GM18858 (cell line): ENCODE results near the gene SLC25A45.

Source experiments
- ATAC-seq: cut with Tn5 transposase; IDR thresholded peaks from one replicate; pipeline ENCODE4 v1.9.1; 2021; ENCODE audit not compliant: unreplicated experiment

Gene SLC25A45

DNA sequence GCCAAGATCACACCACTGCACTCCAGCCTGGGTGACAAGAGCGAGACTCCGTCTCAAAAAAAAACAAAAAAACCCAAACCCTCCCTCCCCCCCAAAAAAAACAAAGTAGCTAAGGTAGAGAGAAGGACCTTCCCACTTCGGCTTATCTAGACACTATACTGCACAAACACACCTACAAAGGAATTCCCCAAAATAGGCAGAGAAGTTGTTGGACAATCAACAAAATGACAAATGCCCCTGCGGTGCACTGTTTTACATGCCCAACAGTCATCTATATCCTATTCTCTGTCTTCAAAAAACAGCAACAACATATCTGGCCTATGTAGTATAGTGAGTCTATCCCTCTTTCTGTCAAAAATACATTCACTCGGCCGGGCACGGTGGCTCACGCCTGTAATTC, 55.4 kb downstream of the SLC25A45 start:
- no peak for ATAC-seq

DNA sequence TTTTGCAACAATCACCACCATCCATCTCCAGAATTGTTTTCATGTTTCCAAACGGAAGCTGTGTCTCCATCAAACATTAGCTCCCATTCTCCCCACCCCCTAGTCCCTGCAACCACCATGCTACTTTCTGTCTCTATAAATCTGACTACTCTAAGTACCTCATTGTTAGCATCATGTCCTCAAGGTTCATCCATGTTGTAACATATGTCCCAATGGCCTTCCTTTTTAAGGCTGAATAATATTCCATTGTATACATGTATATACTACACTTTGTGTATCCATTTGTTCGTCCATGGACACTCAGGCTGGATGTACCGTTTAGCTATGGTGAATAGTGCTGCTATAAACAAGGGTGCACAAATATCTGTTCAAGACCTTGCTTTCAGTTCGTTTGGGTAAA, 57.0 kb downstream of the SLC25A45 start:
- ATAC-seq = no peak
